Esophagus (tissue), 2 donors: ENCODE measurements around the gene GLE1. TPM values are rescaled to one million over a fixed set of nuclear protein-coding genes. Genes with fewer than 3 reads are reported as not detected.
"Not testable (repeated sequence)": the region's sequence is repeated elsewhere in the genome, so short reads cannot be mapped to it uniquely, and the experiment has no call there.

Source experiments
- H3K27ac ChIP-seq, 2 donors: one replicate each; pipeline ENCODE4 v1.5.1; 2013; ENCODE audit warnings: low read depth in 2 of 2, mild to moderate bottlenecking in 2 of 2, inconsistent platforms in 1 of 2, low read length in 1 of 2, moderate library complexity in 1 of 2
- H3K27me3 ChIP-seq, 2 donors: one replicate each; pipeline ENCODE4 v1.6.1; 2013; ENCODE audit warnings: low read length in 2 of 2, control low read depth in 1 of 2, mild to moderate bottlenecking in 1 of 2; ENCODE audit not compliant: insufficient read depth in 2 of 2, control insufficient read depth in 1 of 2
- H3K36me3 ChIP-seq, 2 donors: one replicate each; pipeline ENCODE4 v1.6.1; 2013; ENCODE audit warnings: low read length in 1 of 2; ENCODE audit not compliant: control insufficient read depth in 2 of 2, insufficient read depth in 2 of 2
- H3K4me1 ChIP-seq, 2 donors: one replicate each; pipeline ENCODE4 v1.6.1; 2013; ENCODE audit warnings: low read length in 1 of 2; ENCODE audit not compliant: control insufficient read depth in 2 of 2, insufficient read depth in 2 of 2
- H3K4me3 ChIP-seq, 2 donors: one replicate each; pipeline ENCODE4 v1.5.1; 2013; ENCODE audit warnings: low read length in 2 of 2, mild to moderate bottlenecking in 2 of 2, low read depth in 1 of 2, moderate library complexity in 1 of 2
- H3K9me3 ChIP-seq, 2 donors: one replicate each; pipeline ENCODE4 v1.6.1; 2013; ENCODE audit warnings: mild to moderate bottlenecking in 2 of 2, low read depth in 1 of 2, low read length in 1 of 2, moderate library complexity in 1 of 2; ENCODE audit not compliant: control insufficient read depth in 2 of 2, insufficient read depth in 1 of 2
- WGBS, 2 donors: extraction: QIAGEN DNeasy Blood & Tissue Kit; methylation state at CpG; one replicate each; pipeline ENCODE4 v1.1.7; 2013; 5-methylcytosine and 5-hydroxymethylcytosine counted together
- polyA plus RNA-seq, 2 donors: library from polyadenylated mRNA; stranded (reverse); fragments of 200-250 nt; gene quantifications; one replicate each; pipeline ENCODE4 v1.2.3, GENCODE V29; 2013
- donor health status: healthy with polysubstance abuse.
- donor health status: Bipolar disorder and iron deficiency.

The GLE1 gene
- polyA plus RNA-seq, 2 donors, result 9.5 to 12.8 TPM

- WGBS, 2 donors, result 92% methylated on average over 8 of the region's 8 CpGs
- H3K27ac ChIP-seq, result no peak overlapping the region
Observed at GRCh38 chr9:128577206-128577605, 72.7 kb downstream of the GLE1 start.

GRCh38 chr9:128579194-128579593, 74.7 kb downstream of the GLE1 start:
- WGBS, 2 donors, result 84 to 94% methylated on average over 1 of the region's 1 CpG
- peaks cover 0 to 2% of the 10 kb centered on the region in 2 donors for H3K4me1 ChIP-seq
- no peaks in the 10 kb centered on the region for H3K9me3 ChIP-seq
- H3K36me3 ChIP-seq, result peaks cover 49 to 55% of the 10 kb centered on the region in 2 donors
- H3K4me3 ChIP-seq, result no peak overlapping the region
- no peaks in the 10 kb centered on the region for H3K27me3 ChIP-seq
- no peak overlapping the region for H3K27ac ChIP-seq

More at GRCh38 chr9:128577206-128577605, 72.7 kb downstream of the GLE1 start:
- Histone ChIP-seq H3K4me3 (no peak overlapping the region), H3K27me3 (no peaks in the 10 kb centered on the region), H3K36me3 (peaks cover 40 to 48% of the 10 kb centered on the region in 2 donors), H3K9me3 (no peaks in the 10 kb centered on the region), H3K4me1 (peaks cover 0 to 2% of the 10 kb centered on the region in 2 donors)

- no peak overlapping the region for H3K27ac ChIP-seq
- no peaks in the 10 kb centered on the region for H3K4me1 ChIP-seq
- H3K36me3 ChIP-seq, result peaks cover 58 to 62% of the 10 kb centered on the region in 2 donors
- no peak overlapping the region for H3K4me3 ChIP-seq
- 91% methylated on average over 10 of the region's 10 CpGs for WGBS, 2 donors
- no peaks in the 10 kb centered on the region for H3K27me3 ChIP-seq
- no peaks in the 10 kb centered on the region for H3K9me3 ChIP-seq
Observed at GRCh38 chr9:128580731-128581130, 76.2 kb downstream of the GLE1 start.

- not testable (repeated sequence) for H3K9me3 ChIP-seq, H3K4me3 ChIP-seq, H3K4me1 ChIP-seq, H3K27ac ChIP-seq, H3K27me3 ChIP-seq
- 87 to 93% methylated on average over 8 of the region's 8 CpGs for WGBS, 2 donors
- H3K36me3 ChIP-seq, result peaks cover 53 to 58% of the 10 kb centered on the region in 2 donors
Observed at GRCh38 chr9:128585155-128585554, 80.6 kb downstream of the GLE1 start.

- WGBS, 2 donors, result 88% methylated on average over 11 of the region's 11 CpGs
- H3K27ac ChIP-seq, H3K27me3 ChIP-seq: not testable (repeated sequence)
Observed at GRCh38 chr9:128586934-128587333, 82.4 kb downstream of the GLE1 start.

GRCh38 chr9:128587453-128587852, 82.9 kb downstream of the GLE1 start:
- 43 to 49% methylated on average over 6 of the region's 6 CpGs for WGBS, 2 donors
- Histone ChIP-seq H3K36me3 (peaks cover 44 to 59% of the 10 kb centered on the region in 2 donors), H3K9me3 (no peaks in the 10 kb centered on the region), H3K4me3 (no peak overlapping the region), H3K27ac (no peak overlapping the region), H3K4me1 (no peaks in the 10 kb centered on the region), H3K27me3 (no peaks in the 10 kb centered on the region)

More at GRCh38 chr9:128586934-128587333, 82.4 kb downstream of the GLE1 start:
- H3K4me1 ChIP-seq, H3K4me3 ChIP-seq, H3K9me3 ChIP-seq: not testable (repeated sequence)
- H3K36me3 ChIP-seq, result peaks cover 47 to 62% of the 10 kb centered on the region in 2 donors

GRCh38 chr9:128588581-128589233, 84.2 kb downstream of the GLE1 start:
- H3K27me3 ChIP-seq, result no peaks in the 10 kb centered on the region
- H3K9me3 ChIP-seq, result no peaks in the 10 kb centered on the region
- no peak overlapping the region for H3K4me3 ChIP-seq
- no peak overlapping the region for H3K27ac ChIP-seq
- 90 to 92% methylated on average over 11 of the region's 11 CpGs for WGBS, 2 donors
- H3K4me1 ChIP-seq, result no peaks in the 10 kb centered on the region
- H3K36me3 ChIP-seq, result peaks cover 43 to 57% of the 10 kb centered on the region in 2 donors

Other genes with a start within 250 kb of the GLE1 start
- 100 to 1,000 TPM in 1 of 2 donors, 10 to 100 TPM in 1; 63.3 to 114 TPM for gene GOLGA2, start 228.7 kb upstream of the GLE1 start, polyA plus RNA-seq
- gene SWI5, start 228.4 kb upstream of the GLE1 start, polyA plus RNA-seq, result 10 to 100 TPM; 16.9 to 32.7 TPM
- gene TRUB2, start 182.3 kb upstream of the GLE1 start, polyA plus RNA-seq, result 10 to 100 TPM; 12.5 to 18.8 TPM
- 10 to 100 TPM; 63.2 to 73.6 TPM for gene COQ4, start 181.9 kb upstream of the GLE1 start, polyA plus RNA-seq
- gene SLC27A4, start 164.2 kb upstream of the GLE1 start, polyA plus RNA-seq, result 10 to 100 TPM; 65.2 to 69.2 TPM
- gene URM1, start 133.3 kb upstream of the GLE1 start, polyA plus RNA-seq, result 10 to 100 TPM; 18.7 to 42.2 TPM
- 1 to 10 TPM; 7.2 to 9.6 TPM for gene CERCAM, start 83.9 kb upstream of the GLE1 start, polyA plus RNA-seq
- gene ODF2, start 48.7 kb upstream of the GLE1 start, polyA plus RNA-seq, result 10 to 100 TPM; 10.0 to 12.6 TPM
- gene SPTAN1, start 47.9 kb downstream of the GLE1 start, polyA plus RNA-seq, result 100 to 1,000 TPM; 101 to 109 TPM
- gene DYNC2I2, start 152.1 kb downstream of the GLE1 start, polyA plus RNA-seq, result 10 to 100 TPM; 45.7 to 48.0 TPM
- 100 to 1,000 TPM in 1 of 2 donors, 10 to 100 TPM in 1; 66.3 to 126 TPM for gene SET, start 184.5 kb downstream of the GLE1 start, polyA plus RNA-seq
- 1 to 10 TPM; 3.5 to 4.3 TPM for gene PKN3, start 197.8 kb downstream of the GLE1 start, polyA plus RNA-seq
- 10 to 100 TPM; 73.2 to 76.0 TPM for gene ZDHHC12, start 219.4 kb downstream of the GLE1 start, polyA plus RNA-seq